RPMI7951 (cell line): ENCODE results near the gene MCTP1. TPM values are rescaled to one million over a fixed set of nuclear protein-coding genes. Genes with fewer than 3 reads are reported as not detected.

ENCODE experiments used
- DNase-seq: peaks from one replicate; pipeline ENCODE4 v3.0.0-alpha.2; 2012; ENCODE audit warnings: low read depth
- total RNA-seq: library from RNA; depleted of rRNA; stranded (reverse); fragments of >200 nt; shearing (Covaris generic); gene quantifications from 2 replicates; pipeline ENCODE4 v1.2.3, GENCODE V29; 2014

MCTP1 gene
- total RNA-seq, 1 experiment from 2014 or later = 3.4 TPM

DNA sequence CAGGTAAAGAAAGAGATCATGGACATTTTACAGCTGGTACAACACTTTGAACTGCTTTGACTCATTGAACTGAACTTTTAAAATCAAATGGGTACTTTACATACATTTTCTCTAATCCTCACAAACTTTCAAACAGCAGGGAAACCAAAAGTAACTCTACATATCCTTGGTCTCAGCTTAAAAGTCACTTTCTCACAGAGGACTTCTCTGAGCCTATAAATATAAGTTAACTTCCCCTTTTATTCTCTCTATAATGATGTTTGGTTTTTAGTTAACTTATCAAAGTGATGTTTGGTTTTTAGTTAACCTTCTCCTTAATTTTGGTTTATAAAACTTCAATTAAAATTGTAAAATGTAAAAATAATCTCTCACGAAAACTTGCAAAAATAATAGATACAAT, 209.8 kb downstream of the MCTP1 start:
- no peak for DNase-seq

DNA sequence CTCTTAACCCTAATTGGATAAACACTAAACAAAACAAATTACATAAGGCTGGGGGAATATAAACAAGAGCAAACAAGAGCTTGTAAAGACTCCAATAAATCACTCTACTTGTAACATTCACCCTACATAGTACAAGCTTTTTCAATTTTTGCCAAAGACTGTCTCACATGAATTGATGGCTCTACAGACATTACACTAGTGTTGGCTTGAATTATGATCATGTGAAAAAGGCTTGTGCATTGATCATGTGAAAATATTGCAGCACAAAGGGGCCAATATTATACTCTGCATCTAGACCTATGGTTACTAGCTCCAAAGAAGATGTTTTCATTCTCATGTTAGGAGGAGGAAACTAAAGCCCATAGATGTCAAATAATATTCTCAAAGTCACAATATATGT, 212.6 kb downstream of the MCTP1 start:
- no peak for DNase-seq

DNA sequence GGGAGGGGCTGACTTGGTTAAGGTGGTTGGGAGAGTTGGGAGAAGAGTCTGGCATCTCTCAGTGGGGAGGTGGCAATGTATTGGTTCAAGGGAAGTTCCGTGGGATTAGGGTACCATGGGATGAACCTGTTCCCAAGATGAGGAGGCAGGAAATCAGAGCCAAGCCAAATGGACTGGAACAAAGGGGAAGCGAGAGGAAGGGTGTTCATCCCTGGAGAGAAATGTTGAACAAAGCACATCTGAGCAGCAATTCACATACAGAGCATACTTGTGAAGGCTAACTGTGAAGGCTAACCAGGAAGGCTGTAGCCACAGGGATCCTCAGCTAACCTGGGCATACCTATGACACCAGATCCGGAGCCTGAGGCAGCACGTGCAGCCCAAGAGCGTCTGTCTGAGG, 214.0 kb downstream of the MCTP1 start:
- no peak for DNase-seq

DNA sequence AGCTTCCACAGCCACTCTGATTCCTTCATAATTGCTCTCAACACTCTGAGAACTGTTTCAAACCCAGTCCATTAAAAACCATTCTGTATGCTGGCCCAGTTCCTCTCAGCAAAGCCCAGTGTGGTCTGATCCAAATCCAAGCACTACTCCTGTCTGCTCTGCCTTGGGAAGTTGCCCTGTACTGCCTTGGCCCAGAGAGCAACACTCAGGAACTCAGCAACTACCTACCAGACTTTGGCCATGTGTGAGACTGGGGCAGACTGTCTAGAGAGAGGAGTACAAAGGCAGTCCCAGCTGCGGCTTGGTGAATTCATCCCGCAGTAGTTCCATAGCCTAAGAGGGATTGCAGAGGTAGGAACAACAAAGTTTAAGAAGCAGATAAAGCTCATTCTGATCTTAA, 214.4 kb downstream of the MCTP1 start:
- no peak for DNase-seq

DNA sequence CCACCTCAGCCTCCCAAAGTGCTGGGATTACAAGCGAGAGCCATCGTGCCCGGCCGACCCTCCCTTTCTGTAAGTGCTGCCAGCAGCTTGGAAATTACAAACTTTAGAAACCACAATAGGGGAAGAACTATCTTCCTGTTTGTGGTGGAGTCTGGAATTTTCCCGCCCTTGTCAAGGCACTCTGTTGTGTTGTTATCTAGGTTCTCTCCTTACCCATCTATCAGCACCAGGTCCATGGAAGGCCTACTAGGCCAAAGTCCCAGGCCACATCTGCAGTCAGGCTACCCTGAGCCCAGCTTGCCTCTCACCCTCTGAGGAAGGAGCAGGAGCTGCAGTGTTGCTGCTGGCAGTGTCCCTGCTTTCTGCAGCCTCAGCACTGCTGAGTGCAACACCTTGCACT, 214.9 kb downstream of the MCTP1 start:
- peak; percentile 10 for DNase-seq

DNA sequence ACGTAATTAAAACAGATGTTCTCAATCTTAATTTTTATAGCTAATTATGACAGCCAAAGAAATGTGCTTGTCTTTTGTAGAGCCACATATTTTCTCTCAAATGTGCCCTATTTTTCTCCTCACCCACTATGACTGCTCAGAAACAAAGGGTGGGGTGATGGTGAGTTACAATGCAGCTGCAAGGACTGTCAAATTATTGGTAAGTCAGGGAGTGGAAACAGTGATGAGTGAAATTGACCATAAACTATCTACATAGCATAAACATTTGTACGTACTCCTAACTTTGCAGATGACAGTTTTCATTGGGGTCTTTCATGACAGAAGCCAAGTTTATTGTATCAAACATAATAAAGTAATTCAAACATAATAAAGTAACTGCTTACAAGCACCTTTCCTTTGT, 215.9 kb downstream of the MCTP1 start:
- no peak for DNase-seq

DNA sequence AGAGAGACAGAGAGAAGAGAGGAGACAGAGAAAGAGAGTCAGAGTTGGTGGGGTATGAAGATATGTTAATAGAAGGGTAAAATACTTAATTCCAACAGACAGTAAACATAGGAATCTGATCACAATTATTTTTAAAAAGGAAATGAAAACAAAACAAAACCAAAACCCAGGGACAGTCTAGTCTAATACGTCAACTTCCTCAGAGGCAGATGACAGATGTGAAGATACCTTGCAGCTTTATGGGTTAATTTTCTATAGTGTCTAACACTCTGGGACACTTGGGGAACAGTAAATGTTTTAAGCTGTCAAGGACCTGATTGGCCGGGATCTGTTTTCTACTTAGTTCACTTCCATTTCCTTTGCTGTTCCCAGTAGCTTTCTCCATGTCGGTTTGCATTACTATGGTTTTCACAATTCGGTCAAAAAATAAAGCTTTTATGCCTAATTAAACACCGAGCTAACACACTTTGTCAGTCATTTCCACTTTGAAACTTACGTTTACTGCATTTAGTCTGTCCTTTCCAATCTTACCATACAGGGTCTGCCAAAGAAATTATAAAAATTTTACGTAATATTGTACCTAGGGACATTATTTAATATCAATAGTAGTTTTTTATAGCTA, 216.5 kb downstream of the MCTP1 start:
- DNase-seq = no peak

DNA sequence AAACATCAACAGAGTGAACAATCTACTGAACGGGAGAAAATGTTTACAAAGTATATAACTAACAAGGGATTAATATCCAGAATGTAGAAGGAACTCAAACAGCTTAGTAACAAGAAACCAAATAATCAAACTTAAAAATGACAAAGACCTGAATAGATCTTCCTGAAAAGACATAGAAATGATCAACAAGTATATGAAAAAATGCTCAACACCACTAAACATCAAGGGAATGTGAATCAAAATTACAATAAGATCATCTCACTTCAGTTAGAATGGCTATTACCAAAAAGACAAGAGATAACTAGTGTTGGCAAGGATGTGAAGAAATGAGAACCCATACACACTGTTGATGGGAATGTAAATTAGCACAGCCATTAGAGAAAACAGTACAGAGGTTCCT, 218.8 kb downstream of the MCTP1 start:
- DNase-seq = no peak

DNA sequence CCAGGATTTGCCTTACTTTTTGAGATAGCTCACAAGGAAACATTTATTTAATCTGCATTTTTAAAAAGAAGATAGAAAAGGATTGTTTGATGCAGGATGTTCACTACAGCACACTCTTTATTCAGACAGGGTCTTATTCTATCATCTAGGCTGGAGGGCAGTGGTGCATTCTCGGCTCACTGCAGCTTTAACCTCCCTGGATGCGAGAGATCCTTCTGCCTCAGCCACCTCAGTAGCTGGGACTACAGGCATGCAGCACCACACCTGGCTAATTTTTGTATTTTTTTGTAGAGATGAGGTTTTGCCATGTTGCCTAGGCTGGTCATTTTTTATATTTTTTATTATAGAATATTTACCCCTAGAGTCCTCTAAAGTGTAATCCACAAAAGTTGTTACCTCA, 221.4 kb downstream of the MCTP1 start:
- DNase-seq = no peak

DNA sequence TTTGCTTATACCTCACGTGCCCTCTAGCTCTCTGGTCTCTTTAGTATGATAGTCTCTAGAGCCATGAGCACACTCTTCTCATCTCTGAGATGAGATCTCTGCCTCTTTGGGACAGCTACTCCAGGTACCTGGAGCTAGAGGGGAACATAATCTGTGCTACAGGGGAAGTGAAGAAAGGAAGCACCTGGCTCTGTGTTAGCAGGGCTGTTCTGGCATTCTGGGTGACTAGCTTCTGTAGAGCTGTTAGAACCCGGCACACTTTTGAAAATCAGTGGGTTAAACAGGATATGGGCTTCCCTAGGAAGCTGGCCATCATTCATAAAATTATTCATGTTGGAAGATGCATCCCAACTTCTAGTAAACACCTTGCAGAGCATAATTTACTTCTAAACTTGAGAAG, 224.8 kb downstream of the MCTP1 start:
- DNase-seq = no peak

DNA sequence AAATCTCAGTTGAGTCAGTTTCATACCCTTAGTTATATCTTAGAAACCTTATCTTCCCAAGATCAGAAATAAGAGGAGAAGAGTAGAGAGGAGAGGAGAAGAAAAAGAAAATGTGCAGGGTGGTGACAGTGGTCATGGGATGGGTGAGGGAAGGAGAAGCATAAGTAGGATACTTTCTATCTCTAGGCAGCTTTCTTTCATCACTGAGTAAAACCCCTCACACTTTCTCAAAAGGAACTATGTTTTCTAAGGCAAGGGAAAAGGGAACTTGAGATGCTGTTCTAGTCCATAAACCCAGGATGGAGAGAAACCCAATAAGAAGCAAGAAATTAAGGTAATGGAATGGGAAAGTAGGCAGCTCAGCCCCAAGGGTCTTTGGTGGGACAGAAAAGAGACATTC, 225.3 kb downstream of the MCTP1 start:
- DNase-seq = no peak

DNA sequence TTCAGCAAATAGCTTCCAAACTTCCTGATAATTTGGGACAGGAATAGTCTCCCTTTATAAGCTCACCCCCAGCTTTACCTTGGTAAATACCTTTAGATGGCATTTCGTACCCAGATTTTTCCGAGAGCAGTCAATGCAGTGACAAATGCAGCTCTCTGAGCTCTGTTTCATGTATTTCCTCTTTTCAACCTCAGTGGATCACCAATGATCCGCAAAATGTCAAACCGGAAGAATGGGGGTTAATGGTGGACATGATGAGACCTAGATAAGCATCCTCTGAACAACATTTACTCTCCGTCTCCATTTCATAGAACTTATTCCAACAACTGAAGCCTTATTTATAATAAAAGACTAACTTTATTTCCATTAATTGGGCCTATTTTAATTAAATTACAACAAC, 227.3 kb downstream of the MCTP1 start:
- DNase-seq = no peak

DNA sequence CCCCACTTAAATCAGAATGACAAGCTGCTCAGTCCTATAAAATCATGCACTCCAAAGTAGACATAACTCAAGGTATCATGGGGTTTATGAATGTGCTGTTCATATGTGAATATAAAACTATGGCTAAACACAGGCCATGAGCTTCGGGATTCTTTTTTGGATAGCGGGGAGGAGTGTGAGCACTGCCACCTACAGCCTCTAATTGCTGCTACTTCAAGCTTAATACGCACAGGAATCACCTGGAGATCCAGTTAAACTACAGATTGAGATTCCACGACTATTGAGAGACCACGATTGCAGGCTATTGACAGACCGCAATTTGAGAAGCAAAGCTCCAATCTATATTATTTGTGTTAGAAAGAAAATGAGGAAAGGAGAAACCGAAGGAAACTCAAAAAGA, 231.6 kb downstream of the MCTP1 start:
- no peak for DNase-seq

DNA sequence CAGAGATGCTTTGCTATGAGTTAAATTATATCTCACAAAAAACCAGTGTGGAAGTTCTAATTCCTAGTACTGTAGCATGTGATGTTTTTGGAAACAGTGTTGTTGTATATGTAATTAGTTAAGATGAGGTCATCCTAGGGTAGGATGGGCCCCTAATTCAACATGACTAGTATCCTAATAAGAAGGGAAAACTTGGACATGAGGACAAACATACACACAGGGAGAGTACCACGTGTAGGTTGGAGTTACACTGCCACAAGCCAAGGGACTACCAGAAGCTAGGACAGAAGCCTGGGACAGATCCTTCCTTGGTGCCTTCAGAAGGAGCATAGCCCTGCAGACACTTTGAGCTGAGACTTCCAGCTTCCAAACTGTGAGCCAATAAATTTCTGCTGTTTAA, 234.2 kb downstream of the MCTP1 start:
- DNase-seq = no peak

DNA sequence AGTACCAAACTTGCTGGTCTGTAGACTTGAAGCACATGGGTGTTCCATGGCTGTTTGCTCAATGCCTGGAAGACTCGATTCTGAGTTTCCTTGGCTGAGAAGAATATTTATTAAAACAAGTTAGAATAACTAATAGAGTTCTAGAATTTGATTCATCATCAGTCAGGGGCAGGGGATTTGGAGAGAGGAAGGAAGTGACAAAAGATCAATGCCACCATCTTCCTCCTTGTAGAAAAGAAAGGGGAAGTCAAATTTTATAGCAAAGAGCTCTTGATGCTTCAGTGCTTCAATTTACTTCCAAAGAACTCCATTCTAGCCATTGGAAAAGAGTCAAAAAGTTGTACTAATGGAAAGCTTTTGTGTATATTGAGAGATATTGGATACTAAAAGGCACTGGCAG, 236.3 kb downstream of the MCTP1 start:
- DNase-seq = no peak

DNA sequence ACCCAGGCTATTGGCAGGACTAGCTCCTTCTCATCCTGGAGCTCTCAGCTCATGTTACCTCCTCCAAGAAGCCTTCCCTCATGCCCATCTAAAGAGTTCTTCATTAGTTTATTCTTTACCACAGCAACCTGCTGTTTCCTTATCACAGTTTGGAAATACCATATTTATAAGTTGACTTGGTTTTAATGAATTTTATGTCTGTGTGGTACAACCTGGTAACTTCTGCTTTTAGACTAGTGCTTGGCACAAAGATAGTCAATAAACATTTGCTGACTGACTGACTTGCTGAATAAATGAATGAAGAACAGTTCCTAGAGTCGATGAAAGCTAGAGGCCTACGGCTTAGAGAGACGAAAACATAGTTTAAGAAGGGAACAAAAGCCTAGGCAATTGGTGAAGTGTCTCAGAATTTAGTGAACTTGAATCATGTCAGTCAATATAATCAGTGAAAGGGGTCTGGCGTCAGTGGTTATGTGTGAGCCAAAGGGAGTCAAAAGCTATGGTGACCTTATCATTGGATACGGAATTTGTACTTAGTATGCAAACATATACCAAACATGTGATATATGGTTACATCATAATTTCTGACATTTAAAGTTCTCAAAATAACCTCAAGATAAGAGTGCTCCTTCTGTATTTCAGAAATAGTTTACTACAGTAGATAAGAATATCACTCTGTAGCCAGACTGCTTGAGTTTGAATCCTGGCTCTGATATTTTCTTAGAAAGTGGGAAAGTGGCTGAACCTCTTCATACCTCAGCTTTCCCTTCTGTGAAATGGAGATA, 239.5 kb downstream of the MCTP1 start:
- no peak for DNase-seq

DNA sequence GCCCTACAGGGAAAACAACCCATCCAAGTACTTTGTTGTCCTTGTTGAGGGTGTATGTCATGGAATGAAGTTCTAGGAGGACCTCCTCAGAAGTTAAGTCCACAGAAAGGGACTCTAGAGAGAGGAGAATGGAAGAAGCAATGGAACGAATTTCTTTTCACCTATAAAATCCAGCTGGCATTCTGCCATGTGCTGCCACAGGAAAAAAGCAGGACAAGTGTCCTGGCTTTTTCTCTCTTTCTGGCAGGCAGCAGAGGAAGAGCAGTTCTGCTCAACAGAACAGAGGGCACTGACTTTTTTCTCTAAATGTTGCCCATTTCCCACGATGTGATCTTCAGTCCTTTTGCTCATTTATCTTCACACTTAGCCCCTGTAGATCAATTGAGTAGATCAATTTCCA, 240.8 kb downstream of the MCTP1 start:
- no peak for DNase-seq

DNA sequence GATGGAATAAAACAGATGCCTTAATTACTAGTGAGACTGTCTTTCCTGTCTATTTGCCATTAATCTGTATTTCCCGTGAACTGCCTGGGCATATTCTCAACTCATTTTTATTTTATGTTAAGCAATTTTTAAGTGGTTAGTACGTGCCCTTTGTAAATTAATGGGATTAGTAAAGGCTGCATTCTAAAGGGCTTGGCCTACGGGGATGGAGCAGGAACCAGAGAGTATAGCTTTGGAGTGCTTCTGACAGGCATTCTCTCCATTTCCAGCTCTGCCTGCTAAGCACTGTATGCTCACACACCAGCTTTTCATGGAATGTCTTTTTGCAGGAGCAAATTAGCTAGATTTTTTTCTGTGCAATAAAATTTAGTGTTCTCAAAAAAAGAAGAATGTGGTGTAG, 241.2 kb downstream of the MCTP1 start:
- no peak for DNase-seq

DNA sequence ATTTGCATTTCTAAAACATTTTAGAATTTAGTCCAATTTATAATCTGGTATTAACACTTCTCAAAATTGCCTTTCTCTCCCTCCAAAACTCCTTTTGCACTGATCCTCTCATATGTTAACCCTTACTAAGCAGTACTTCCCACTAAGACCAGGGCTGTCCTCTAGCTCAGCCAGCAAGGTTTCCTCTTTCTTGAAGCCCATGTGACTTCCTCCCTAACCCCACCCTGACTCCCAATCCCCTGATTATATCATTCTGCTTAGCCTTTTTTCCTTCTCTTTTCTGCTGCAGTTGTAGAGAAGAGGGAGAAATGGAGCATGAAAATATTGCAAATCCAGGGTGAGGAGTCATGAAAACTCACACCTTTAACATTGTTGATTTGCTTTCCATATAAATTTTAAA, 241.7 kb downstream of the MCTP1 start:
- DNase-seq = no peak

DNA sequence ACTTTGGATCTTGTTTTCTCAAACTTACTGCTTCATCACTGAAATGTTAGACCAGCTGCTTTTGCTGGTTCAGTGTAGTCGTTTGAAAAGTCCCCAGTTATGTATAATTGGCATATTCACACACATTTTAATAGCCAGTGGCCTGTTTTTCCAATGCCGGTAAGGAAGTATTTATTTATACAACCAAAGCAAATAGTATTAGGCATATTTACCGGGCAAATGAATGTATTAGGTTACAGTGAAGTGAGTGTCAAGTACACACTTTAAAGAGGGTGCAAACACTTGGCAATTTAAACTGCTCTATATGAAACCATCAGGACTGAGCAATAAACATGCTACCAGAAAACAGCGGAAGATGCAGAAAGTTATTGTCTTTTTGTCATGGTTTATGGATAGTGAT, 242.9 kb downstream of the MCTP1 start:
- no peak for DNase-seq

DNA sequence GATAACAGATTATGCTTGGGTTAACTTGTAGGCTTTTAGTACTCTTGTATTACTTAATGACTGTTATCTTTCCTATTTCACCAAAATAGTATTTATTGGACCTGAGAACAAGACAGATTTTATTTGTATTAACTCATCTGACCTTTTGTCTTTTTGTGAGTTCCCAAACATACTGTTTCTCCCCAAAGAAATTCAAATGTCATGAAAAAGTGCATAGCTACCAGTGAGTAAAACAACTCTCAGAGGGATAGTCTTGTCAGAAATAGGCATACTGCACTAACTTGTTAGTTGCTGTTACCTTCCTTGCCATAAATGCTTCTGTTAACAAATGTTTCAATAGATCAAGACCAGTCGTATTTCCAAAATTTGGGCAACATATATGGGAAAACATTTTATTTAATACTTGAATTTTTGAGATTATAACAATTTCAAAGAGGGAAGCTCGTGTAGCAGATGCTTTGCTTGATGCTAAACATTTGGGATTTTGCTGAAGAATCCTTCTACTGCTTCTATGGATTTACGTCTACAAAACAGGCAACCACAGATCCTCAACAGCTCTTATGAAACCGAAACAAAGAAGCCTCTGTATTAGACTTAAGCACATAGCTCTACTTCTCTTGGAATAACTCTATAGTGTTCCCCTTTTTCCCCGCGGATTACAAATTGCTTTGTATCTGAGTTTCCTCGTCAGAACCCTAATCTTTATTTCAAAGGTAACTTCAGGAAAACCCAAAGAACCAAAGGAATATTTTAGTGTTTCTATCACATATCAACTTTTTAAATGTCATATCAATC, 248.8 kb downstream of the MCTP1 start:
- DNase-seq = peak; percentile 60

DNA sequence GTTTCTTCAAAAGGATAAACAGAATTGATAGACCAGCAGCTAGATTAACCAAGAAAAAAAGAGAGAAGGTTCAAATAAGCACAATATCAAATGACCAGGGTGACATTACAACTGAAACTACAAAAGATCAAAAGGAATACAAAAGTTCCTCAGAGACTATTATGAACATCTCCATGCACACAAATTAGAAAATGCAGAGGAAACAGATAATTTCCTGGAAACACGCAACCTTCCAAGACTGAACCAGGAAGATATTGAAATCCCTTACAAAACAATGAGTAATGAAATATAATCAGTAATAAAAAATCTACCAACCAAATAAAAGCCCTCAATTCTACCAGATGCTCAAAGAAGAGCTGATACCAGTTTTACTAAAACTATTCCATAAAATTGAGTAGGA, 252.1 kb downstream of the MCTP1 start:
- no peak for DNase-seq
